Aorta (tissue), 5 donors: Measurements from ENCODE around the gene SPANXB1. TPM values are rescaled to one million over a fixed set of nuclear protein-coding genes. Genes with fewer than 3 reads are reported as not detected.
"Not testable (repeated sequence)": the region's sequence is repeated elsewhere in the genome, so short reads cannot be mapped to it uniquely, and the experiment has no call there.

Source experiments
- ATAC-seq: fragments of 200-7000 bp; cut with Tn5 transposase; one replicate; pipeline ENCODE4 v1.9.1; 2022; ENCODE audit warnings: moderate library complexity; ENCODE audit not compliant: low FRiP score
- DNase-seq, 2 donors: peaks; one replicate each; pipeline ENCODE4 v3.0.0-alpha.2; 2020
- H3K27ac ChIP-seq, 2 donors: one replicate each; pipeline ENCODE4 v1.5.1; 2013; ENCODE audit warnings: low read length in 2 of 2, mild to moderate bottlenecking in 2 of 2, moderate library complexity in 2 of 2, control low read depth in 1 of 2, inconsistent platforms in 1 of 2, low read depth in 1 of 2
- H3K27me3 ChIP-seq, 2 donors: one replicate each; pipeline ENCODE4 v1.6.1; 2013; ENCODE audit warnings: control low read depth in 1 of 2, low read length in 1 of 2, mild to moderate bottlenecking in 1 of 2, moderate library complexity in 1 of 2; ENCODE audit not compliant: insufficient read depth in 2 of 2, control insufficient read depth in 1 of 2
- H3K36me3 ChIP-seq, 2 donors: one replicate each; pipeline ENCODE4 v1.6.1; 2013; ENCODE audit warnings: control low read depth in 1 of 2, low read length in 1 of 2, mild to moderate bottlenecking in 1 of 2; ENCODE audit not compliant: insufficient read depth in 2 of 2, control insufficient read depth in 1 of 2
- H3K4me1 ChIP-seq, 2 donors: one replicate each; pipeline ENCODE4 v1.6.1; 2013; ENCODE audit warnings: low read length in 2 of 2, control low read depth in 1 of 2, mild to moderate bottlenecking in 1 of 2, moderate library complexity in 1 of 2; ENCODE audit not compliant: insufficient read depth in 2 of 2, control insufficient read depth in 1 of 2
- H3K4me3 ChIP-seq, 2 donors: one replicate each; pipeline ENCODE4 v1.5.1; 2013; ENCODE audit warnings: low read length in 2 of 2, control low read depth in 1 of 2, mild to moderate bottlenecking in 1 of 2
- H3K9me3 ChIP-seq: one replicate; pipeline ENCODE4 v1.6.1; 2013; ENCODE audit warnings: mild to moderate bottlenecking, low read length; ENCODE audit not compliant: control insufficient read depth
- WGBS, 2 donors: extraction: QIAGEN DNeasy Blood & Tissue Kit; methylation state at CpG; one replicate each; pipeline ENCODE4 v1.1.7; 2013; 5-methylcytosine and 5-hydroxymethylcytosine counted together
- intact Hi-C, 2 donors: fragments of 100-400 bp; cut with DNase I; formaldehyde crosslinking; loops; one replicate each; pipeline versions ENCODE4 v1.14.2 to v1.15.0; 2022
- polyA plus RNA-seq, 2 donors: library from polyadenylated mRNA; stranded (reverse); fragments of 200-250 nt; gene quantifications; one replicate each; pipeline ENCODE4 v1.2.3, GENCODE V29; 2013
- total RNA-seq, 2 donors: library from RNA; stranded (reverse); fragmentation: NEBNext Ultra II Directional; extraction: Animal tissue kit (Norgen Biotek cat#: 25700); gene quantifications; one replicate each; pipeline ENCODE4 v1.2.1, GENCODE V29; 2021
- donor health status: healthy with polysubstance abuse.
- donor health status: Bipolar disorder and iron deficiency.
- donor health status: DM: no; HTN: no; CAD: no.
- donor health status: DM: no; HTN: no; CAD: no.
- donor health status: DM: yes; HTN: yes; CAD: no.

SPANXB1 gene
- total and polyA plus RNA-seq, 4 donors = not detected

DNA sequence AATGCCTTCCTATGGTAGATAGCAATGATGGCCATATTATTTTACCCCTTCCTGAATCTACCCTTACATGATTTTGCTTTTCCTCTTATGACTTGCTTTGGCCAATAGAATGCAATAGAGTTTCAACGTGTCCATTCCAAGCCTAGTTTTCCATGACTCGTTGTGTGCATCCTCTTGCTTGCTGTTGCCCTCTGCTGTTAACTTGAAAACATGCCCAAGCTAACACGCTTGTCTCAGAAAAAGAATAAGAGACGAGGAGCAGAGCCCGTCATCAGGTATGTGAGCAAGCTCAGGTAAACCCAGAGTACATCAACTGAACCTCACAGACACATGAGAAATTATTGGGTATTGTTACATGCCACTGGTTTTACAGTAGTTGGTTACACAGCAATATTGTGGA is 49.7 kb downstream of the SPANXB1 start:
- H3K9me3 ChIP-seq, H3K4me1 ChIP-seq, H3K4me3 ChIP-seq, ATAC-seq, H3K27ac ChIP-seq, intact Hi-C loops, DNase-seq, H3K27me3 ChIP-seq, H3K36me3 ChIP-seq: not testable (repeated sequence)
- 59 to 80% methylated on average over 5 of the region's 5 CpGs for WGBS, 2 donors

Other genes with a start within 250 kb of the SPANXB1 start
- 100 to 1,000 TPM; 136 to 137 TPM for gene LDOC1, start 174.5 kb downstream of the SPANXB1 start, total RNA-seq
- gene LDOC1, start 174.5 kb downstream of the SPANXB1 start, polyA plus RNA-seq = 100 to 1,000 TPM; 238 to 250 TPM
- gene SPANXC, start 239.9 kb downstream of the SPANXB1 start, total RNA-seq = not detected
- not detected for gene SPANXC, start 239.9 kb downstream of the SPANXB1 start, polyA plus RNA-seq